Liver (tissue), 3 donors: ENCODE results near the gene CERS4.

Experiments used
- CTCF ChIP-seq: fragments of 150-350 bp; IDR thresholded peaks from 2 replicates; pipeline ENCODE4 v1.5.1; 2017; ENCODE audit warnings: improper control_type of control experiment, low read depth, low read length; ENCODE audit not compliant: missing input control
- EGR1 ChIP-seq, 2 donors: IDR thresholded peaks; 2 replicates each; pipeline ENCODE4 v1.6.1; 2016 to 2018; ENCODE audit warnings: antibody characterized with exemption in 2 of 2, low read depth in 2 of 2
- FOXA1 ChIP-seq: IDR thresholded peaks from 2 replicates; pipeline ENCODE4 v1.6.1; 2016; ENCODE audit warnings: antibody characterized with exemption
- GABPA ChIP-seq, 2 donors: IDR thresholded peaks in 1 of 2; conservative IDR thresholded peaks in 1 of 2; 2 replicates each; pipeline ENCODE4 v1.6.1; 2016; ENCODE audit warnings: antibody characterized with exemption in 2 of 2, mild to moderate bottlenecking in 1 of 2, moderate library complexity in 1 of 2
- MAX ChIP-seq: IDR thresholded peaks from 2 replicates; pipeline ENCODE4 v1.6.1; 2016; ENCODE audit warnings: antibody characterized with exemption
- YY1 ChIP-seq: IDR thresholded peaks from 2 replicates; pipeline ENCODE4 v1.6.1; 2016; ENCODE audit warnings: antibody characterized with exemption, mild to moderate bottlenecking
- ZBTB33 ChIP-seq: IDR thresholded peaks from 2 replicates; pipeline ENCODE4 v1.6.1; 2016; ENCODE audit warnings: antibody characterized with exemption
- donor health status: healthy.
- donor health status: healthy.

- TF ChIP-seq YY1 (no peak), CTCF (no peak), ZBTB33 (no peak), FOXA1 (no peak), EGR1 (IDR thresholded peaks at IDR 0.05; ENCODE audit: low read depth in 2 of 2) (no peak), GABPA (IDR thresholded peaks at IDR 0.05 in 1 of 2, conservative IDR thresholded peaks at IDR 0.05 in 1 of 2) (no peak), MAX (no peak)
Measured at GRCh38 chr19:8253678-8254077, 44.5 kb downstream of the CERS4 start.
